ENCODE measurements around the gene DUSP5. TPM values are rescaled to one million over a fixed set of nuclear protein-coding genes. Genes with fewer than 3 reads are reported as not detected.

DUSP5 gene
- total RNA-seq, 1 donor from 2014 or later = 0.34 TPM

- Histone ChIP-seq H3K27ac (no peak overlapping the region), H2AFZ (replicated peaks) (no peak overlapping the region), H3K36me3 (no peaks in the 10 kb centered on the region), H3K9me3 (ENCODE audit: low read depth) (no peaks in the 10 kb centered on the region), H3K9ac (no peak overlapping the region), H4K20me1 (ENCODE audit: low read depth) (no peaks in the 10 kb centered on the region), H3K27me3 (no peaks in the 10 kb centered on the region), H3K4me2 (no peak overlapping the region), H3K79me2 (ENCODE audit: low read depth) (no peaks in the 10 kb centered on the region), H3F3A (ENCODE audit: low read depth) (no peaks in the 10 kb centered on the region), H3K4me3 (no peak overlapping the region), H3K4me1 (no peaks in the 10 kb centered on the region)
- no peaks in the 10 kb centered on the region for H3K36me3 Mint-ChIP-seq
- H3K9me3 Mint-ChIP-seq = no peaks in the 10 kb centered on the region
- no peak overlapping the region for H3K27ac Mint-ChIP-seq
- no peak overlapping the region for H3K4me3 Mint-ChIP-seq
- TF ChIP-seq EZH2 (IDR thresholded peaks at IDR 0.05) = no peak
- no peak for TF ChIP-seq CTCF (IDR thresholded peaks at IDR 0.05)
- no peak for TF ChIP-seq EZH2phosphoT487 (IDR thresholded peaks at IDR 0.05)
- peaks cover 30% of the 10 kb centered on the region for H3K4me1 Mint-ChIP-seq
- H3K27me3 Mint-ChIP-seq (ENCODE audit: insufficient read depth, low read depth) = peaks cover 17% of the 10 kb centered on the region
- DNase-seq (ENCODE audit: low spot score) = no peak
These were observed 38.1 kb upstream of the DUSP5 start for GRCh38 chr10:110459600-110459999.

GRCh38 chr10:110460111-110460809 lies 37.4 kb upstream of the DUSP5 start:
- H3K36me3 Mint-ChIP-seq = no peaks in the 10 kb centered on the region
- TF ChIP-seq EZH2 (IDR thresholded peaks at IDR 0.05) = no peak
- TF ChIP-seq CTCF (IDR thresholded peaks at IDR 0.05) = no peak
- no peak for TF ChIP-seq EZH2phosphoT487 (IDR thresholded peaks at IDR 0.05)
- Histone ChIP-seq H3K4me3 (no peak overlapping the region), H3K27ac (no peak overlapping the region), H3K4me2 (no peak overlapping the region), H3K36me3 (no peaks in the 10 kb centered on the region), H3K9me3 (ENCODE audit: low read depth) (no peaks in the 10 kb centered on the region), H3K9ac (no peak overlapping the region), H2AFZ (replicated peaks) (no peak overlapping the region), H3K4me1 (no peaks in the 10 kb centered on the region), H3F3A (ENCODE audit: low read depth) (no peaks in the 10 kb centered on the region), H3K79me2 (ENCODE audit: low read depth) (no peaks in the 10 kb centered on the region), H3K27me3 (no peaks in the 10 kb centered on the region), H4K20me1 (ENCODE audit: low read depth) (no peaks in the 10 kb centered on the region)
- H3K27me3 Mint-ChIP-seq (ENCODE audit: insufficient read depth, low read depth) = peaks cover 17% of the 10 kb centered on the region
- no peaks in the 10 kb centered on the region for H3K9me3 Mint-ChIP-seq
- DNase-seq (ENCODE audit: low spot score) = no peak
- no peak overlapping the region for H3K4me3 Mint-ChIP-seq
- H3K27ac Mint-ChIP-seq = no peak overlapping the region
- H3K4me1 Mint-ChIP-seq = peaks cover 30% of the 10 kb centered on the region

GRCh38 chr10:110461088-110461487 lies 36.6 kb upstream of the DUSP5 start:
- Histone ChIP-seq H3K9ac (no peak overlapping the region), H3K27ac (no peak overlapping the region), H3K79me2 (ENCODE audit: low read depth) (no peaks in the 10 kb centered on the region), H3F3A (ENCODE audit: low read depth) (no peaks in the 10 kb centered on the region), H2AFZ (replicated peaks) (no peak overlapping the region), H3K36me3 (no peaks in the 10 kb centered on the region), H3K4me3 (no peak overlapping the region), H3K9me3 (ENCODE audit: low read depth) (no peaks in the 10 kb centered on the region), H3K4me1 (no peaks in the 10 kb centered on the region), H3K4me2 (no peak overlapping the region), H3K27me3 (no peaks in the 10 kb centered on the region), H4K20me1 (ENCODE audit: low read depth) (no peaks in the 10 kb centered on the region)
- H3K9me3 Mint-ChIP-seq = no peaks in the 10 kb centered on the region
- peaks cover 30% of the 10 kb centered on the region for H3K4me1 Mint-ChIP-seq
- TF ChIP-seq CTCF (IDR thresholded peaks at IDR 0.05) (no peak), EZH2 (IDR thresholded peaks at IDR 0.05) (no peak), EZH2phosphoT487 (IDR thresholded peaks at IDR 0.05) (no peak)
- H3K27me3 Mint-ChIP-seq (ENCODE audit: insufficient read depth, low read depth) = peaks cover 17% of the 10 kb centered on the region
- H3K36me3 Mint-ChIP-seq = no peaks in the 10 kb centered on the region
- DNase-seq (ENCODE audit: low spot score) = no peak
- no peak overlapping the region for H3K27ac Mint-ChIP-seq
- H3K4me3 Mint-ChIP-seq = no peak overlapping the region

Data from neural progenitor cell (in vitro differentiated cells).